GM23248 (cell line): ENCODE measurements around the gene ACSF3. TPM values are rescaled to one million over a fixed set of nuclear protein-coding genes. Genes with fewer than 3 reads are reported as not detected.
"Not testable (repeated sequence)": the region's sequence is repeated elsewhere in the genome, so short reads cannot be mapped to it uniquely, and the experiment has no call there.

Source experiments
- DNase-seq: peaks from one replicate; pipeline ENCODE4 v3.0.0-alpha.2; 2015
- H2AFZ ChIP-seq: fragments of 200-600 bp; sonication (generic); 2 replicates; pipeline ENCODE4 v1.6.1; 2016; ENCODE audit warnings: antibody characterized with exemption
- H3F3A ChIP-seq: fragments of 200-600 bp; sonication (generic); 2 replicates; pipeline ENCODE4 v1.6.1; 2016; ENCODE audit warnings: mild to moderate bottlenecking, antibody characterized with exemption, mixed run types; ENCODE audit not compliant: insufficient read depth
- H3K27ac ChIP-seq: fragments of 200-600 bp; sonication (generic); 2 replicates; pipeline ENCODE4 v1.5.1; 2016; ENCODE audit warnings: mild to moderate bottlenecking
- H3K27me3 ChIP-seq: fragments of 200-600 bp; sonication (generic); replicated peaks from 2 replicates; pipeline ENCODE4 v1.6.1; 2016; ENCODE audit warnings: mild to moderate bottlenecking; ENCODE audit not compliant: insufficient read depth
- H3K36me3 ChIP-seq: fragments of 200-600 bp; sonication (generic); 2 replicates; pipeline ENCODE4 v1.6.1; 2016; ENCODE audit warnings: low read depth, mild to moderate bottlenecking
- H3K4me1 ChIP-seq: fragments of 200-600 bp; sonication (generic); 2 replicates; pipeline ENCODE4 v1.6.1; 2016; ENCODE audit warnings: mild to moderate bottlenecking; ENCODE audit not compliant: insufficient read depth
- H3K4me2 ChIP-seq: fragments of 200-600 bp; sonication (generic); one replicate; pipeline ENCODE4 v1.6.1; 2016; ENCODE audit warnings: mild to moderate bottlenecking; ENCODE audit not compliant: unreplicated experiment
- H3K4me3 ChIP-seq: fragments of 200-600 bp; sonication (generic); 2 replicates; pipeline ENCODE4 v1.5.1; 2016; ENCODE audit warnings: mild to moderate bottlenecking
- H3K79me2 ChIP-seq: fragments of 200-600 bp; sonication (generic); 2 replicates; pipeline ENCODE4 v1.6.1; 2016; ENCODE audit warnings: mild to moderate bottlenecking; ENCODE audit not compliant: insufficient read depth
- H3K9ac ChIP-seq: fragments of 200-600 bp; sonication (generic); 2 replicates; pipeline ENCODE4 v1.6.1; 2016; ENCODE audit warnings: mild to moderate bottlenecking
- H3K9me2 ChIP-seq: fragments of 200-600 bp; sonication (generic); 2 replicates; pipeline ENCODE4 v1.6.1; 2016; ENCODE audit warnings: mixed run types, mild to moderate bottlenecking, moderate library complexity; ENCODE audit not compliant: insufficient read depth
- H3K9me3 ChIP-seq: fragments of 200-600 bp; sonication (generic); one replicate; pipeline ENCODE4 v1.6.1; 2017; ENCODE audit warnings: low read depth
- H4K20me1 ChIP-seq: fragments of 200-600 bp; sonication (generic); 2 replicates; pipeline ENCODE4 v1.6.0; 2016; ENCODE audit not compliant: insufficient read depth
- EZH2 ChIP-seq: fragments of 200-600 bp; sonication (generic); IDR thresholded peaks from 2 replicates; pipeline ENCODE4 v1.6.1; 2018; ENCODE audit warnings: antibody characterized with exemption, mild to moderate bottlenecking; ENCODE audit not compliant: insufficient read depth, poor library complexity, severe bottlenecking
- EZH2phosphoT487 ChIP-seq: fragments of 200-600 bp; sonication (generic); IDR thresholded peaks from 2 replicates; pipeline ENCODE4 v1.6.1; 2018; ENCODE audit warnings: antibody characterized with exemption, moderate library complexity, mild to moderate bottlenecking, low read depth; ENCODE audit not compliant: insufficient read depth
- WGBS, 2 experiments: methylation state at CpG; one replicate each; pipeline ENCODE4 v1.1.6; 2015 to 2017; ENCODE audit warnings: low lambda C conversion rate in 2 of 2, low coverage in 1 of 2; ENCODE audit errors: missing lambda C conversion rate in 2 of 2; 5-methylcytosine and 5-hydroxymethylcytosine counted together
- in situ Hi-C: fragments of 300-500 bp; cut with MboI; formaldehyde crosslinking; loops from 2 replicates; pipeline ENCODE4 v1.15.0; 2020
- polyA plus RNA-seq: library from polyadenylated mRNA; unstranded; fragments of >200 nt; fragmentation: Nextera tagmentation; extraction: Ambion mirVana; gene quantifications from 2 replicates; pipeline ENCODE4 v1.2.1, GENCODE V29; 2016
- total RNA-seq: library from RNA; depleted of rRNA; stranded (reverse); fragments of >200 nt; shearing (Covaris generic); gene quantifications from 2 replicates; pipeline ENCODE4 v1.2.3, GENCODE V29; 2014

Gene ACSF3
- total and polyA plus RNA-seq, 2 experiments from 2014 or later: 15.9 to 17.1 TPM

GRCh38 chr16:89187770-89188392 is 94.2 kb downstream of the ACSF3 start:
- Histone ChIP-seq H3K79me2 (no peaks in the 10 kb centered on the region), H3K9me3 (no peaks in the 10 kb centered on the region), H3K27me3 (peaks cover 7% of the 10 kb centered on the region; the same call in 1 of the 2 replicates), H2AFZ (no peak overlapping the region), H3K4me2 (no peak overlapping the region), H4K20me1 (no peaks in the 10 kb centered on the region), H3K4me3 (no peak overlapping the region), H3F3A (peaks cover 13% of the 10 kb centered on the region; the same call in 1 of the 2 replicates), H3K4me1 (no peaks in the 10 kb centered on the region), H3K9me2 (no peaks in the 10 kb centered on the region), H3K9ac (no peak overlapping the region), H3K27ac (no peak overlapping the region), H3K36me3 (no peaks in the 10 kb centered on the region)
- peak; percentile 67 for DNase-seq
- in situ Hi-C loops: no loop called here
- 62 to 71% methylated on average over 15 to 19 of the region's 19 CpGs for WGBS, 2 experiments
- TF ChIP-seq EZH2phosphoT487 (no peak), EZH2 (no peak)

- WGBS, 2 experiments: 91 to 95% methylated on average over 18 to 25 of the region's 25 CpGs
- H3K9me3 ChIP-seq, H3K79me2 ChIP-seq, H4K20me1 ChIP-seq, H2AFZ ChIP-seq, H3K36me3 ChIP-seq, H3K4me1 ChIP-seq, H3K4me2 ChIP-seq, H3K9ac ChIP-seq, in situ Hi-C loops, H3K9me2 ChIP-seq, DNase-seq, H3K4me3 ChIP-seq, H3K27me3 ChIP-seq, H3K27ac ChIP-seq: not testable (repeated sequence)
- H3F3A ChIP-seq: peaks cover 13% of the 10 kb centered on the region; the same call in 1 of the 2 replicates
Observed at GRCh38 chr16:89188471-89189357, 95.1 kb downstream of the ACSF3 start.

- in situ Hi-C loops: no loop called here
Observed at GRCh38 chr16:89189358-89190025, 95.8 kb downstream of the ACSF3 start.

GRCh38 chr16:89190150-89190958 is 96.7 kb downstream of the ACSF3 start:
- Histone ChIP-seq H3K4me1 (no peaks in the 10 kb centered on the region), H3K9me2 (no peaks in the 10 kb centered on the region), H4K20me1 (no peaks in the 10 kb centered on the region), H3K79me2 (no peaks in the 10 kb centered on the region), H3K4me2 (no peak overlapping the region), H3K4me3 (no peak overlapping the region), H3K27me3 (no peaks in the 10 kb centered on the region), H3K9ac (no peak overlapping the region), H2AFZ (no peak overlapping the region), H3K9me3 (no peaks in the 10 kb centered on the region), H3F3A (peaks cover 13% of the 10 kb centered on the region; the same call in 1 of the 2 replicates), H3K36me3 (no peaks in the 10 kb centered on the region), H3K27ac (no peak overlapping the region)
- in situ Hi-C loops: no loop called here
- whole genome bisulfite sequencing, 2 experiments: 59 to 69% methylated on average over 26 to 28 of the region's 28 CpGs
- TF ChIP-seq EZH2 (no peak), EZH2phosphoT487 (no peak)
- no peak for DNase-seq

More at GRCh38 chr16:89189358-89190025, 95.8 kb downstream of the ACSF3 start:
- H3K27me3 ChIP-seq: no peaks in the 10 kb centered on the region
- H3K27ac ChIP-seq: no peak overlapping the region
- TF ChIP-seq EZH2phosphoT487: no peak
- no peak for TF ChIP-seq EZH2
- no peak overlapping the region for H3K9ac ChIP-seq
- H3K9me2 ChIP-seq: no peaks in the 10 kb centered on the region
- no peaks in the 10 kb centered on the region for H4K20me1 ChIP-seq
- no peaks in the 10 kb centered on the region for H3K4me1 ChIP-seq
- H3K4me3 ChIP-seq: no peak overlapping the region
- H3K9me3 ChIP-seq: no peaks in the 10 kb centered on the region
- H3K36me3 ChIP-seq: no peaks in the 10 kb centered on the region
- no peak overlapping the region for H2AFZ ChIP-seq
- 49 to 56% methylated on average over 14 of the region's 14 CpGs for WGBS, 2 experiments
- no peak for DNase-seq
- H3K79me2 ChIP-seq: no peaks in the 10 kb centered on the region
- H3K4me2 ChIP-seq: no peak overlapping the region
- H3F3A ChIP-seq: peaks cover 13% of the 10 kb centered on the region; the same call in 1 of the 2 replicates
